Bronchial epithelial cell (primary cell): ENCODE results near the gene FAM168A. TPM values are rescaled to one million over a fixed set of nuclear protein-coding genes. Genes with fewer than 3 reads are reported as not detected.
A peak's percentile ranks its signal among the peaks of the same experiment; 100 is the strongest.

Experiments used
- DNase-seq: peaks from one replicate; pipeline ENCODE4 v3.0.0-alpha.2; 2010; ENCODE audit warnings: low read depth
- FAIRE-seq: peaks from 2 replicates; lab custom pipeline; 2011; peaks lifted over from hg19 to GRCh38; lab: Jason Lieb, UNC
- H3K27me3 ChIP-seq: 2 replicates; pipeline ENCODE4 v1.5.1; 2011; ENCODE audit warnings: low read length; ENCODE audit not compliant: control insufficient read depth, insufficient read depth
- H3K36me3 ChIP-seq: 2 replicates; pipeline ENCODE4 v1.5.1; 2011; ENCODE audit warnings: low read length; ENCODE audit not compliant: control insufficient read depth, insufficient read depth
- H3K4me3 ChIP-seq: 2 replicates; pipeline ENCODE4 v1.5.1; 2011; ENCODE audit warnings: mild to moderate bottlenecking, low read depth, low read length, control low read depth
- total RNA-seq: library from RNA; depleted of rRNA; stranded (reverse); fragments of >200 nt; gene quantifications from 2 replicates; pipeline ENCODE4 v1.2.1, GENCODE V29; 2014
- TF ChIP-seq, protein P1 (sequence below): IDR thresholded peaks from 2 replicates; pipeline ENCODE4 v1.5.1; 2011; ENCODE audit warnings: mild to moderate bottlenecking, moderate library complexity, low read length, control low read depth, inconsistent platforms; ENCODE audit not compliant: insufficient read depth, severe bottlenecking

Gene FAM168A
- total RNA-seq, 1 donor from 2014 or later, result 4.7 TPM

- H3K4me3 ChIP-seq, result no peak overlapping the region
- H3K27me3 ChIP-seq, result no peaks in the 10 kb centered on the region
- FAIRE-seq (no peak), DNase-seq (peak; percentile 13)
- TF ChIP-seq, protein P1, sequence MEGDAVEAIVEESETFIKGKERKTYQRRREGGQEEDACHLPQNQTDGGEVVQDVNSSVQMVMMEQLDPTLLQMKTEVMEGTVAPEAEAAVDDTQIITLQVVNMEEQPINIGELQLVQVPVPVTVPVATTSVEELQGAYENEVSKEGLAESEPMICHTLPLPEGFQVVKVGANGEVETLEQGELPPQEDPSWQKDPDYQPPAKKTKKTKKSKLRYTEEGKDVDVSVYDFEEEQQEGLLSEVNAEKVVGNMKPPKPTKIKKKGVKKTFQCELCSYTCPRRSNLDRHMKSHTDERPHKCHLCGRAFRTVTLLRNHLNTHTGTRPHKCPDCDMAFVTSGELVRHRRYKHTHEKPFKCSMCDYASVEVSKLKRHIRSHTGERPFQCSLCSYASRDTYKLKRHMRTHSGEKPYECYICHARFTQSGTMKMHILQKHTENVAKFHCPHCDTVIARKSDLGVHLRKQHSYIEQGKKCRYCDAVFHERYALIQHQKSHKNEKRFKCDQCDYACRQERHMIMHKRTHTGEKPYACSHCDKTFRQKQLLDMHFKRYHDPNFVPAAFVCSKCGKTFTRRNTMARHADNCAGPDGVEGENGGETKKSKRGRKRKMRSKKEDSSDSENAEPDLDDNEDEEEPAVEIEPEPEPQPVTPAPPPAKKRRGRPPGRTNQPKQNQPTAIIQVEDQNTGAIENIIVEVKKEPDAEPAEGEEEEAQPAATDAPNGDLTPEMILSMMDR, result no peak
- no peaks in the 10 kb centered on the region for H3K36me3 ChIP-seq
Observed at GRCh38 chr11:73428699-73429098, 169.2 kb downstream of the FAM168A start.

GRCh38 chr11:73428227-73428626, 169.7 kb downstream of the FAM168A start:
- no peak for DNase-seq
- TF ChIP-seq, protein P1, result no peak
- H3K27me3 ChIP-seq, result no peaks in the 10 kb centered on the region
- no peak overlapping the region for H3K4me3 ChIP-seq
- no peak for FAIRE-seq
- H3K36me3 ChIP-seq, result no peaks in the 10 kb centered on the region

GRCh38 chr11:73426219-73426850, 171.6 kb downstream of the FAM168A start:
- TF ChIP-seq, protein P1, result no peak
- Histone ChIP-seq H3K4me3 (no peak overlapping the region), H3K36me3 (no peaks in the 10 kb centered on the region), H3K27me3 (no peaks in the 10 kb centered on the region)
- FAIRE-seq (no peak), DNase-seq (no peak)

GRCh38 chr11:73425108-73425507, 172.8 kb downstream of the FAM168A start:
- H3K27me3 ChIP-seq, result no peaks in the 10 kb centered on the region
- no peaks in the 10 kb centered on the region for H3K36me3 ChIP-seq
- no peak for FAIRE-seq
- TF ChIP-seq, protein P1, result no peak
- DNase-seq, result no peak
- H3K4me3 ChIP-seq, result no peak overlapping the region

DNA sequence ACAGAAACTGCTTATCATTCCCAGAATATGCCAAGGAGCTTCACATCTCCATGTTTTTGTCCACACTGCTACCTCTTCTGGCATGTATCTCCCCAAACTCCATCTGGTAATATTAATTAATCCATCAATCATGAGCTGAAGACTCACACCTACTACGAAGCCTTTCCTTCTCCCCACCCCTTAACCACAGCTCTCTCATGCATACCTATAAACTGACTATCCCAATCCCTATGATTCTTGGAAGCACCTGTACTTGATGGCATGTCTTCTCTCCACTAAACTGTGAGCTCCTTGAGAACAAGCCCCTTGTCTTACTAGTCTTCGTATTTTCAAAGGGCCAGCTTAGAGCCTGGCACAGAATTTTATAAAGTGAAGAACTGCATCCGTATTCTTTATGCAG, 174.4 kb downstream of the FAM168A start:
- Histone ChIP-seq H3K27me3 (no peaks in the 10 kb centered on the region), H3K4me3 (no peak overlapping the region), H3K36me3 (no peaks in the 10 kb centered on the region)
- DNase-seq, result peak; percentile 58
- FAIRE-seq, result no peak
- TF ChIP-seq, protein P1, result no peak

GRCh38 chr11:73422886-73423285, 175.0 kb downstream of the FAM168A start:
- no peaks in the 10 kb centered on the region for H3K27me3 ChIP-seq
- no peak overlapping the region for H3K4me3 ChIP-seq
- FAIRE-seq, result no peak
- TF ChIP-seq, protein P1, result no peak
- DNase-seq, result no peak
- no peaks in the 10 kb centered on the region for H3K36me3 ChIP-seq
